SK-N-SH (cell line): ENCODE data around the gene TJP1.

Experiments used
- CTCF ChIP-seq: fragments of 200-600 bp; sonication (generic); IDR thresholded peaks from 2 replicates; pipeline ENCODE4 v1.6.1; 2017; ENCODE audit warnings: antibody characterized with exemption, mild to moderate bottlenecking, moderate library complexity
- EP300 ChIP-seq, 2 experiments: IDR thresholded peaks; 2 replicates each; pipeline versions ENCODE4 v1.4.0 to v1.6.1; 2012; ENCODE audit warnings: borderline replicate concordance in 1 of 2, low read depth in 1 of 2, low read length in 1 of 2
- IRF3 ChIP-seq: fragments of 150-350 bp; IDR thresholded peaks from 2 replicates; pipeline ENCODE4 v1.6.1; 2016; ENCODE audit warnings: mild to moderate bottlenecking, low read depth, low read length
- MAX ChIP-seq: IDR thresholded peaks from 2 replicates; pipeline ENCODE4 v1.4.0; 2012; ENCODE audit warnings: low read depth
- PBX3 ChIP-seq: IDR thresholded peaks from 2 replicates; pipeline ENCODE4; 2012
- POLR2AphosphoS5 ChIP-seq: IDR thresholded peaks from 2 replicates; pipeline ENCODE4 v1.6.1; 2012; ENCODE audit warnings: low read depth, low read length
- USF1 ChIP-seq: IDR thresholded peaks from 2 replicates; pipeline ENCODE4 v1.4.0; 2012; ENCODE audit warnings: low read depth, borderline replicate concordance

- TF ChIP-seq USF1: no peak
- TF ChIP-seq POLR2AphosphoS5: no peak
- no peak for TF ChIP-seq CTCF
- TF ChIP-seq MAX: no peak
- TF ChIP-seq EP300 (IDR thresholded peaks at IDR 0.05; ENCODE audit: borderline replicate concordance in 1 of 2, low read depth in 1 of 2, low read length in 1 of 2): no peak
- TF ChIP-seq IRF3: no peak
- no peak for TF ChIP-seq PBX3
These were observed 26.7 kb downstream of the TJP1 start for GRCh38 chr15:29795610-29796009.
